Osteoblast (primary cell): Measurements from ENCODE around the gene MSH3. TPM values are rescaled to one million over a fixed set of nuclear protein-coding genes. Genes with fewer than 3 reads are reported as not detected.
"Not testable (repeated sequence)": the region's sequence is repeated elsewhere in the genome, so short reads cannot be mapped to it uniquely, and the experiment has no call there.

ENCODE experiments used
- DNase-seq: peaks from one replicate; pipeline ENCODE4 v3.0.0; 2011; ENCODE audit warnings: low spot score, mixed read lengths; ENCODE audit not compliant: insufficient read length; ENCODE audit errors: missing footprints
- H2AFZ ChIP-seq: 2 replicates; pipeline ENCODE4 v1.6.0; 2011; ENCODE audit warnings: mild to moderate bottlenecking, low read length
- H3K27ac ChIP-seq: 2 replicates; pipeline ENCODE4 v1.5.1; 2011; ENCODE audit warnings: mild to moderate bottlenecking, low read depth, low read length, moderate library complexity
- H3K27me3 ChIP-seq: 2 replicates; pipeline ENCODE4 v1.6.0; 2012; ENCODE audit warnings: mild to moderate bottlenecking, control low read depth, inconsistent platforms, low read length, moderate library complexity; ENCODE audit not compliant: insufficient read depth
- H3K36me3 ChIP-seq: 2 replicates; pipeline ENCODE4 v1.5.1; 2011; ENCODE audit warnings: mild to moderate bottlenecking, low read length, control low read depth, moderate library complexity; ENCODE audit not compliant: insufficient read depth
- H3K4me1 ChIP-seq: 2 replicates; pipeline ENCODE4 v1.5.1; 2011; ENCODE audit warnings: mild to moderate bottlenecking, low read length, control low read depth, moderate library complexity; ENCODE audit not compliant: insufficient read depth
- H3K4me2 ChIP-seq: 2 replicates; pipeline ENCODE4 v1.6.0; 2011; ENCODE audit warnings: mild to moderate bottlenecking, low read length; ENCODE audit not compliant: insufficient read depth
- H3K4me3 ChIP-seq: fragments of 200-600 bp; sonication (generic); 3 replicates; pipeline ENCODE4 v1.5.1; 2012; ENCODE audit warnings: mild to moderate bottlenecking, low read length, inconsistent platforms; ENCODE audit not compliant: insufficient read depth
- H3K79me2 ChIP-seq: 2 replicates; pipeline ENCODE4 v1.6.0; 2012; ENCODE audit warnings: mild to moderate bottlenecking, low read length, control low read depth, inconsistent platforms; ENCODE audit not compliant: insufficient read depth
- H3K9me3 ChIP-seq: 2 replicates; pipeline ENCODE4 v1.5.1; 2011; ENCODE audit warnings: low read depth, low read length, control low read depth
- H4K20me1 ChIP-seq: 2 replicates; pipeline ENCODE4 v1.6.0; 2012; ENCODE audit warnings: mild to moderate bottlenecking, low read length, control low read depth; ENCODE audit not compliant: insufficient read depth
- CTCF ChIP-seq: IDR thresholded peaks from 2 replicates; pipeline ENCODE4 v1.5.1; 2011; ENCODE audit warnings: mild to moderate bottlenecking, low read depth, low read length, moderate library complexity; ENCODE audit errors: extremely low read depth
- total RNA-seq: library from RNA; depleted of rRNA; stranded (reverse); fragments of >200 nt; gene quantifications from 2 replicates; pipeline ENCODE4 v1.2.3, GENCODE V29; 2012

MSH3 gene
- total RNA-seq, 1 donor: 21.7 TPM

- no peak for DNase-seq
- Histone ChIP-seq H3K4me1 (peaks cover 7% of the 10 kb centered on the region), H4K20me1 (no peaks in the 10 kb centered on the region), H3K9me3 (no peaks in the 10 kb centered on the region), H3K27me3 (no peaks in the 10 kb centered on the region), H3K4me2 (no peak overlapping the region), H2AFZ (no peak overlapping the region), H3K4me3 (no peak overlapping the region), H3K79me2 (no peaks in the 10 kb centered on the region), H3K36me3 (peaks cover 3% of the 10 kb centered on the region), H3K27ac (no peak overlapping the region)
- no peak for TF ChIP-seq CTCF
These were observed 126.9 kb downstream of the MSH3 start for GRCh38 chr5:80781356-80781755.

GRCh38 chr5:80782626-80783025 is 128.2 kb downstream of the MSH3 start:
- H2AFZ ChIP-seq: no peak overlapping the region

GRCh38 chr5:80783751-80784150 is 129.3 kb downstream of the MSH3 start:
- not testable (repeated sequence) for H3K79me2 ChIP-seq, H2AFZ ChIP-seq, H3K36me3 ChIP-seq, DNase-seq, H3K4me2 ChIP-seq, H3K27ac ChIP-seq, H4K20me1 ChIP-seq, H3K9me3 ChIP-seq, H3K4me1 ChIP-seq, H3K4me3 ChIP-seq, H3K27me3 ChIP-seq

More at GRCh38 chr5:80782626-80783025, 128.2 kb downstream of the MSH3 start:
- Histone ChIP-seq H3K36me3 (peaks cover 3% of the 10 kb centered on the region), H3K27ac (no peak overlapping the region), H3K27me3 (no peaks in the 10 kb centered on the region), H3K4me1 (peaks cover 7% of the 10 kb centered on the region), H3K79me2 (no peaks in the 10 kb centered on the region), H4K20me1 (no peaks in the 10 kb centered on the region), H3K4me3 (no peak overlapping the region), H3K9me3 (no peaks in the 10 kb centered on the region), H3K4me2 (no peak overlapping the region)
- TF ChIP-seq CTCF: no peak
- DNase-seq: no peak

GRCh38 chr5:80784451-80784850 is 130.0 kb downstream of the MSH3 start:
- Histone ChIP-seq H4K20me1 (no peaks in the 10 kb centered on the region), H3K27me3 (no peaks in the 10 kb centered on the region), H3K4me2 (no peak overlapping the region), H3K79me2 (no peaks in the 10 kb centered on the region), H3K4me1 (peaks cover 7% of the 10 kb centered on the region), H3K36me3 (peaks cover 6% of the 10 kb centered on the region), H3K9me3 (no peaks in the 10 kb centered on the region), H3K27ac (no peak overlapping the region), H2AFZ (no peak overlapping the region), H3K4me3 (no peak overlapping the region)
- TF ChIP-seq CTCF: no peak
- no peak for DNase-seq

GRCh38 chr5:80789319-80790016 is 135.0 kb downstream of the MSH3 start:
- H3K4me3 ChIP-seq, H3K27me3 ChIP-seq, H3K9me3 ChIP-seq, H3K27ac ChIP-seq, H3K79me2 ChIP-seq, DNase-seq, H3K4me2 ChIP-seq, H2AFZ ChIP-seq, H3K4me1 ChIP-seq, H4K20me1 ChIP-seq: not testable (repeated sequence)
- H3K36me3 ChIP-seq: peaks cover 20% of the 10 kb centered on the region
